Right atrium auricular region (tissue), 2 donors: ENCODE results near the gene PPM1H. TPM values are rescaled to one million over a fixed set of nuclear protein-coding genes. Genes with fewer than 3 reads are reported as not detected.
"Not testable (repeated sequence)": the region's sequence is repeated elsewhere in the genome, so short reads cannot be mapped to it uniquely, and the experiment has no call there.

Experiments
- DNase-seq: peaks from one replicate; pipeline ENCODE4 v3.0.0-alpha.2; 2019; ENCODE audit warnings: low spot score
- H3K27ac ChIP-seq, 2 donors: fragments of 200-600 bp; sonication (generic); 1 replicate in 1 of 2; 2 replicates in 1 of 2; pipeline ENCODE4 v1.5.1; 2016 to 2019
- H3K27me3 ChIP-seq, 2 donors: fragments of 200-600 bp; sonication (generic); one replicate each; pipeline versions ENCODE4 v1.5.1 to v1.6.0; 2017 to 2019
- H3K36me3 ChIP-seq: fragments of 200-600 bp; sonication (generic); one replicate; pipeline ENCODE4 v1.5.1; 2016
- H3K4me1 ChIP-seq, 2 donors: fragments of 200-600 bp; sonication (generic); one replicate each; pipeline versions ENCODE4 v1.5.1 to v1.6.0; 2017 to 2019
- H3K4me3 ChIP-seq, 2 donors: fragments of 200-600 bp; sonication (generic); 1 replicate in 1 of 2; 2 replicates in 1 of 2; pipeline ENCODE4 v1.5.1; 2017 to 2019; ENCODE audit warnings: mild to moderate bottlenecking in 1 of 2, moderate library complexity in 1 of 2
- H3K9me3 ChIP-seq, 2 donors: fragments of 200-600 bp; sonication (generic); one replicate each; pipeline ENCODE4 v1.5.1; 2019
- CTCF ChIP-seq, 2 donors: fragments of 200-600 bp; sonication (generic); IDR thresholded peaks; one replicate each; pipeline ENCODE4 v1.5.1; 2019; ENCODE audit warnings: antibody characterized with exemption in 2 of 2
- total RNA-seq, 2 donors: library from RNA; depleted of rRNA; stranded (reverse); fragments of >200 nt; gene quantifications; one replicate each; pipeline ENCODE4 v1.1.0, GENCODE V29; 2016

Gene PPM1H
- total RNA-seq, 2 donors from 2014 or later: 3.1 to 5.0 TPM

- DNase-seq: no peak
- H3K4me1 ChIP-seq: no peaks in the 10 kb centered on the region
- TF ChIP-seq CTCF (IDR thresholded peaks at IDR 0.05): no peak
- H3K36me3 ChIP-seq: no peaks in the 10 kb centered on the region
- H3K27ac ChIP-seq: no peak overlapping the region
- H3K27me3 ChIP-seq: no peaks in the 10 kb centered on the region
- H3K4me3 ChIP-seq: no peak overlapping the region
- H3K9me3 ChIP-seq: no peaks in the 10 kb centered on the region
These were observed 43.0 kb downstream of the PPM1H start for GRCh38 chr12:62891805-62892549.

- Histone ChIP-seq H3K4me1 (no peaks in the 10 kb centered on the region), H3K27me3 (no peaks in the 10 kb centered on the region), H3K4me3 (no peak overlapping the region), H3K36me3 (no peaks in the 10 kb centered on the region), H3K9me3 (no peaks in the 10 kb centered on the region), H3K27ac (no peak overlapping the region)
- no peak for TF ChIP-seq CTCF (IDR thresholded peaks at IDR 0.05)
- no peak for DNase-seq
These were observed 46.4 kb downstream of the PPM1H start for GRCh38 chr12:62888454-62889110.

GRCh38 chr12:62886796-62887195 lies 48.2 kb downstream of the PPM1H start:
- Histone ChIP-seq H3K4me1 (no peaks in the 10 kb centered on the region), H3K27me3 (no peaks in the 10 kb centered on the region), H3K9me3 (no peaks in the 10 kb centered on the region), H3K27ac (no peak overlapping the region), H3K36me3 (no peaks in the 10 kb centered on the region), H3K4me3 (no peak overlapping the region)
- DNase-seq: no peak
- TF ChIP-seq CTCF (IDR thresholded peaks at IDR 0.05): no peak

- Histone ChIP-seq H3K9me3 (no peaks in the 10 kb centered on the region), H3K4me1 (no peaks in the 10 kb centered on the region), H3K4me3 (no peak overlapping the region), H3K27ac (no peak overlapping the region), H3K36me3 (no peaks in the 10 kb centered on the region), H3K27me3 (no peaks in the 10 kb centered on the region)
- no peak for DNase-seq
- TF ChIP-seq CTCF (IDR thresholded peaks at IDR 0.05): no peak
These were observed 49.7 kb downstream of the PPM1H start for GRCh38 chr12:62885242-62885641.

GRCh38 chr12:62884832-62885231 lies 50.1 kb downstream of the PPM1H start:
- not testable (repeated sequence) for H3K4me1 ChIP-seq

GRCh38 chr12:62882696-62883095 lies 52.3 kb downstream of the PPM1H start:
- no peaks in the 10 kb centered on the region for H3K4me1 ChIP-seq
- TF ChIP-seq CTCF (IDR thresholded peaks at IDR 0.05): no peak
- no peak for DNase-seq
- H3K27ac ChIP-seq: no peak overlapping the region
- no peaks in the 10 kb centered on the region for H3K27me3 ChIP-seq
- no peaks in the 10 kb centered on the region for H3K36me3 ChIP-seq
- H3K4me3 ChIP-seq: no peak overlapping the region
- no peaks in the 10 kb centered on the region for H3K9me3 ChIP-seq

More at GRCh38 chr12:62884832-62885231, 50.1 kb downstream of the PPM1H start:
- not testable (repeated sequence) for H3K27ac ChIP-seq, H3K9me3 ChIP-seq, H3K27me3 ChIP-seq, H3K36me3 ChIP-seq, H3K4me3 ChIP-seq, DNase-seq
